WTC11 (cell line): ENCODE results near the gene USP10.

ENCODE experiments used
- ATF2 ChIP-seq: sonication (generic); formaldehyde crosslinking; IDR thresholded peaks from 2 replicates; pipeline ENCODE4 v1.8.1; 2022; ENCODE audit warnings: low read depth, missing genetic modification reagents, borderline replicate concordance
- ATF3 ChIP-seq: sonication (generic); formaldehyde crosslinking; conservative IDR thresholded peaks from 2 replicates; pipeline ENCODE4 v1.8.1; 2022; ENCODE audit warnings: mild to moderate bottlenecking, missing genetic modification reagents
- CTCF ChIP-seq: fragments of 200-600 bp; IDR thresholded peaks from 2 replicates; pipeline ENCODE4 v1.8.0; 2022; ENCODE audit warnings: antibody characterized with exemption
- E2F4 ChIP-seq: sonication (generic); formaldehyde crosslinking; IDR thresholded peaks from 2 replicates; pipeline ENCODE4 v1.8.1; 2022; ENCODE audit warnings: low read depth, mild to moderate bottlenecking, moderate library complexity, missing genetic modification reagents, borderline replicate concordance
- FOXK1 ChIP-seq: sonication (generic); formaldehyde crosslinking; IDR thresholded peaks from 2 replicates; pipeline ENCODE4 v1.8.0; 2022; ENCODE audit warnings: mild to moderate bottlenecking, moderate library complexity, missing genetic modification reagents
- HMGA2 ChIP-seq: fragments of 250-450 bp; sonication (Bioruptor Pico); IDR thresholded peaks from 2 replicates; pipeline ENCODE4 v1.4.0; 2021; ENCODE audit warnings: mild to moderate bottlenecking, moderate library complexity
- JAZF1 ChIP-seq: fragments of 250-450 bp; sonication (Bioruptor Pico); IDR thresholded peaks from 2 replicates; pipeline ENCODE4 v1.9.0; 2021; ENCODE audit warnings: moderate library complexity, mild to moderate bottlenecking, inconsistent platforms
- JUN ChIP-seq: sonication (generic); formaldehyde crosslinking; IDR thresholded peaks from 2 replicates; pipeline ENCODE4 v1.8.0; 2023; ENCODE audit warnings: mild to moderate bottlenecking, missing genetic modification reagents
- MAX ChIP-seq: sonication (generic); formaldehyde crosslinking; IDR thresholded peaks from 2 replicates; pipeline ENCODE4 v1.8.0; 2022; ENCODE audit warnings: mild to moderate bottlenecking, missing genetic modification reagents
- SP1 ChIP-seq: sonication (generic); formaldehyde crosslinking; conservative IDR thresholded peaks from 2 replicates; pipeline ENCODE4 v1.8.1; 2022; ENCODE audit warnings: missing genetic modification reagents
- STAT6 ChIP-seq: sonication (generic); formaldehyde crosslinking; conservative IDR thresholded peaks from 2 replicates; pipeline ENCODE4 v1.8.1; 2023; ENCODE audit warnings: mild to moderate bottlenecking, low read depth, missing genetic modification reagents, moderate library complexity
- USF1 ChIP-seq: sonication (generic); formaldehyde crosslinking; IDR thresholded peaks from 2 replicates; pipeline ENCODE4 v1.8.0; 2022; ENCODE audit warnings: mild to moderate bottlenecking, missing genetic modification reagents
- ZMAT4 ChIP-seq: fragments of 250-450 bp; sonication (Bioruptor Pico); IDR thresholded peaks from 2 replicates; pipeline ENCODE4 v1.9.0; 2021; ENCODE audit warnings: mild to moderate bottlenecking

GRCh38 chr16:84732674-84733352 lies 33.0 kb downstream of the USP10 start:
- TF ChIP-seq SP1 (CRISPR knock-in tag) = no peak
- TF ChIP-seq USF1 (CRISPR knock-in tag) = no peak
- no peak for TF ChIP-seq JUN (CRISPR knock-in tag)
- no peak for TF ChIP-seq STAT6
- TF ChIP-seq CTCF = no peak
- no peak for TF ChIP-seq ATF2 (CRISPR knock-in tag)
- no peak for TF ChIP-seq ZMAT4 (CRISPR knock-in tag)
- no peak for TF ChIP-seq E2F4 (CRISPR knock-in tag)
- no peak for TF ChIP-seq FOXK1 (CRISPR knock-in tag)
- TF ChIP-seq ATF3 = no peak
- TF ChIP-seq HMGA2 (CRISPR knock-in tag) = no peak
- no peak for TF ChIP-seq JAZF1 (CRISPR knock-in tag)
- no peak for TF ChIP-seq MAX (CRISPR knock-in tag)
